Bronchial epithelial cell (primary cell): ENCODE measurements around the gene TNFRSF1A. TPM values are rescaled to one million over a fixed set of nuclear protein-coding genes. Genes with fewer than 3 reads are reported as not detected.
A peak's percentile ranks its signal among the peaks of the same experiment; 100 is the strongest.

Experiments
- DNase-seq: peaks from one replicate; pipeline ENCODE4 v3.0.0-alpha.2; 2010; ENCODE audit warnings: low read depth
- FAIRE-seq: peaks from 2 replicates; lab custom pipeline; 2011; peaks lifted over from hg19 to GRCh38; lab: Jason Lieb, UNC
- H3K27me3 ChIP-seq: 2 replicates; pipeline ENCODE4 v1.5.1; 2011; ENCODE audit warnings: low read length; ENCODE audit not compliant: control insufficient read depth, insufficient read depth
- H3K36me3 ChIP-seq: 2 replicates; pipeline ENCODE4 v1.5.1; 2011; ENCODE audit warnings: low read length; ENCODE audit not compliant: control insufficient read depth, insufficient read depth
- H3K4me3 ChIP-seq: 2 replicates; pipeline ENCODE4 v1.5.1; 2011; ENCODE audit warnings: mild to moderate bottlenecking, low read depth, low read length, control low read depth
- CTCF ChIP-seq: IDR thresholded peaks from 2 replicates; pipeline ENCODE4 v1.5.1; 2011; ENCODE audit warnings: mild to moderate bottlenecking, moderate library complexity, low read length, control low read depth, inconsistent platforms; ENCODE audit not compliant: insufficient read depth, severe bottlenecking
- total RNA-seq: library from RNA; depleted of rRNA; stranded (reverse); fragments of >200 nt; gene quantifications from 2 replicates; pipeline ENCODE4 v1.2.1, GENCODE V29; 2014

TNFRSF1A gene
- total RNA-seq, 1 donor from 2014 or later, result 26.9 TPM

GRCh38 chr12:6324936-6325750, 16.7 kb downstream of the TNFRSF1A start:
- no peak for FAIRE-seq
- Histone ChIP-seq H3K4me3 (no peak overlapping the region), H3K36me3 (peaks cover 24% of the 10 kb centered on the region), H3K27me3 (no peaks in the 10 kb centered on the region)
- DNase-seq, result no peak
- TF ChIP-seq CTCF, result no peak

DNA sequence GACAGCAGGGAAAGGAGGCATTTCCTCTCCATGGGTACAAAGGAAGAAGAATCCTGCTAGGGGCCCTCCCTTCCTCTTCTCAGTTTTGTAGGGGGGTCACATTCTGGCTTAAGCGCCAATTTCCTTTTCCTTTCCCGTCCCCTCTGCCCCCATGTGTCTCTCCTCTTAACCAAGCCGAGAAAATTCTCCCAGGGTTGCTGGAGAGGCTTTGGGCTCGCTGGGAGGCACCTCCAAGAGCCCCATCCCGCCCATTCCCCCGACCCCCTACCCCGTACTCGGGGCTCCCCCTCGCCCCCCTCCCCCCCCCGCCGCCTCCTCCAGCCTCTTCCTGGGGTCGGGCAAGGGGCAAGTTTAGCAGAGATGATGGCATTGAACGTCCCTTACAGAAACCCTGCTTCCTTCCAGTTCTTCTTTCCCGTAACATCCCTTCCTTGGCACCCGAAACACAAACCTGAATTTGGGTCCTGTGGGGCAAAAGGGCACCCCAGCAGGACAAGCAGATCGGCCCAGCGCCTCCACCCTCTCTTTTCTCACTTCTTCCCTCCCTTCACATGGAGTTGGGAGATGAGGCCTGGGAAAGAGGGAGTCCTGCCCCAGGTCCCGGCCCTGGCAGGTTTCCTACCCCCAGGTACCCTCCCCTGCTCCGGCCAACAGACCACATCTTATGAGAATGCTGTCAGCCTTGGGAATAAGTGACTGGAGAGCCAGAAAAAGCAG, 17.7 kb downstream of the TNFRSF1A start:
- DNase-seq (no peak), FAIRE-seq (no peak)
- Histone ChIP-seq H3K27me3 (no peaks in the 10 kb centered on the region), H3K36me3 (peaks cover 16% of the 10 kb centered on the region), H3K4me3 (no peak overlapping the region)
- no peak for TF ChIP-seq CTCF

DNA sequence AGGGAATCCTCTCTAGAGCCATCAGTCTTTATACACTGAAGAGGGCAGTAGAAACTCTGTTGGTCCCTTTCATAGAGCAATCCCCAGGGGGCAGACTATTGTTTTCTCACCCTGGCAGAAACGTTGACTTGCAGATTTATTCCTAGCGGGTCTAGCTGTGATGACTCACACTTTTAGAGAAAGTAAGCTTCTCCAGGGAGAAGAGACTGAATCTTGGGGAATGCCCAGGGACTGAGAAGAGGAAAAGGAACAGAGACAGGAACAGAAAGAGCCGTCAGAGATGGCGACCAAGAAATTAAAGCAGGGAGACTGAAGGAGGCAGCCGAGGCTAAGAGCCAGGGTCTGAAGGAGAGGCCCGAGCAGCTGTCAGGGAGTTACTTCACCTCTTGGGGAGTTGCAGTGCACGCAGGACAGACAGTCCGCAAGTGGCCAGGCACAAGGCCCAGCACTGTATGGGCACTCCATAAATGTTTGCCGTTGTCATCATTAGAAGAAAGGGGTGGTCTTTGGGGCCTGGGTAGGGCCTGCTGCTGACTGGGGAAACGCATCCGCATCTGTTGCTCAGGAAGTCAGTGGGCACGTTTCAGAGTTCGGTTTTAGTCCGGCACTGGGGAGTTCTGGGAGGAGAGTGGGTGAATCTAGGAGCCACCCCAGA, 18.4 kb downstream of the TNFRSF1A start:
- peak; percentile 90 for DNase-seq
- Histone ChIP-seq H3K27me3 (no peaks in the 10 kb centered on the region), H3K4me3 (no peak overlapping the region), H3K36me3 (peaks cover 9% of the 10 kb centered on the region)
- peak; percentile 41 for TF ChIP-seq CTCF
- FAIRE-seq, result no peak

- TF ChIP-seq CTCF, result no peak
- Histone ChIP-seq H3K36me3 (peaks cover 6% of the 10 kb centered on the region), H3K4me3 (no peak overlapping the region), H3K27me3 (no peaks in the 10 kb centered on the region)
- DNase-seq (no peak), FAIRE-seq (no peak)
Observed at GRCh38 chr12:6322969-6323339, 18.9 kb downstream of the TNFRSF1A start.

DNA sequence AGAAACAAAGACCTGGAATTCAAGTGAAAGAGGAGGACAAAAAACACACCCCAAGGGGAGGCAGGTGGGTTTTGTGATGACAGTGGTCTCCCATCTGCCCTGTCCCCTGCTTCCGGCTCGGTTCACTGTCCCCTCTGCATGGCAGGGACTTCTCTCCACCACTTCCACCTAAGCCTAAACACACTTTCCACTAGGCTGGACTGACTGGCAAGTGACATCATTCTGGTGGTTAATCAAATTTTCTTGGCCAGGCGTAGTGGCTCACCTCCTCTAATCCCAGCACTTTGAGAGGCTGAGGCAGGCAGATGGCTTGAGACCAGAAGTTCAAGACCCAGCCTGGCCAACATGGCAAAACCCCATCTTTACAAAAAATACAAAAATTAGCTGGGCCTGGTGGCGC, 19.5 kb downstream of the TNFRSF1A start:
- Histone ChIP-seq H3K36me3 (peaks cover 5% of the 10 kb centered on the region), H3K27me3 (no peaks in the 10 kb centered on the region), H3K4me3 (no peak overlapping the region)
- no peak for FAIRE-seq
- DNase-seq, result no peak
- TF ChIP-seq CTCF, result no peak
